H1 (cell line): ENCODE results near the gene DIAPH1.

ENCODE experiments used
- CTCF ChIP-seq, 3 experiments: IDR thresholded peaks; 1 replicate in 2 of 3; 2 replicates in 1 of 3; pipeline versions ENCODE4 v1.5.1 to v1.6.1; 2011; ENCODE audit warnings: low read length in 3 of 3, mild to moderate bottlenecking in 3 of 3, inconsistent platforms in 2 of 3, low read depth in 1 of 3, moderate library complexity in 1 of 3; ENCODE audit not compliant: insufficient read depth in 1 of 3; ENCODE audit errors: control extremely low read depth in 1 of 3
- YY1 ChIP-seq: IDR thresholded peaks from 2 replicates; pipeline ENCODE4 v1.6.1; 2011; ENCODE audit warnings: low read depth, mild to moderate bottlenecking, low read length

- TF ChIP-seq CTCF (IDR thresholded peaks at IDR 0.05; ENCODE audit: control extremely low read depth in 1 of 3, insufficient read depth in 1 of 3, low read depth in 1 of 3, low read length in 3 of 3) = no peak
- no peak for TF ChIP-seq YY1
These were observed 100.8 kb downstream of the DIAPH1 start for GRCh38 chr5:141517880-141518617.
